BJ (cell line): ENCODE results near the gene VTI1A. TPM values are rescaled to one million over a fixed set of nuclear protein-coding genes. Genes with fewer than 3 reads are reported as not detected.

Source experiments
- CTCF ChIA-PET: fragments of 350-600 bp; formaldehyde crosslinking; extraction: SDS; loops from one replicate; lab custom pipeline; 2021; ENCODE audit warnings: antibody characterized with exemption, inconsistent platforms; lab: Yijun Ruan, JAX
- POLR2A ChIA-PET: fragments of 300-600 bp; sonication (Branson Sonifier 250); formaldehyde crosslinking; extraction: SDS; loops from one replicate; lab custom pipeline; 2021; ENCODE audit warnings: antibody characterized with exemption; lab: Charles Lee
- DNase-seq: peaks from one replicate; pipeline ENCODE4 v3.0.0-alpha.2; 2011; ENCODE audit warnings: low read depth
- H3K27me3 ChIP-seq: 2 replicates; pipeline ENCODE4 v1.6.0; 2011; ENCODE audit warnings: low read length; ENCODE audit not compliant: control insufficient read depth, insufficient read depth
- H3K36me3 ChIP-seq: 2 replicates; pipeline ENCODE4 v1.5.1; 2011; ENCODE audit warnings: low read length; ENCODE audit not compliant: control insufficient read depth, insufficient read depth
- H3K4me3 ChIP-seq: 2 replicates; pipeline ENCODE4 v1.5.1; 2011; ENCODE audit warnings: low read depth, mild to moderate bottlenecking, control low read depth, low read length
- polyA plus RNA-seq: library from polyadenylated mRNA; depleted of rRNA; stranded (reverse); fragments of >200 nt; gene quantifications from 2 replicates; pipeline ENCODE4 v1.2.3, GENCODE V29; 2011
- TF ChIP-seq, protein P1 (sequence below): IDR thresholded peaks from 2 replicates; pipeline ENCODE4 v1.5.1; 2011; ENCODE audit warnings: low read depth, mild to moderate bottlenecking, control low read depth, inconsistent platforms, low read length, moderate library complexity; ENCODE audit not compliant: insufficient read depth

VTI1A gene
- polyA plus RNA-seq, 1 experiment: 13.4 TPM

DNA sequence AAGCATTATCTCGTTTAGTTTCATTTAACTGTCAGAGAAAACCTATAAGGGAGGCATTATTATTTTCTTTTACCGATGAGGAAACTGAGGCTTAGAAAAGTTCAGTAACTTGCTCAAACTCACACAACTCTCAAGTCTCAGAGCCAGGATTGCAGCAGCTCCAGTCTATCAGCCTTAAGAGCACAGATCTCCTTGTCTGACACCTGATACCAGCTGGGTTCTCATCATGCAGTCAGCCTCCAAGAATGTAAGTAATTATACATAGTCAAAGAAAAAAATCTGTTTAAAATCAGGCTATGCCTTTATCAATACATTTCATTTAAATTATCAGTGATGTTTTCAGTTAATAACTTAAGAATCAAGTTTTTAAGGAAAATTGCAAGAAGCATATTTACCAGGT is 266.4 kb downstream of the VTI1A start:
- H3K36me3 ChIP-seq: no peaks in the 10 kb centered on the region
- H3K27me3 ChIP-seq: no peaks in the 10 kb centered on the region
- TF ChIP-seq, protein P1, sequence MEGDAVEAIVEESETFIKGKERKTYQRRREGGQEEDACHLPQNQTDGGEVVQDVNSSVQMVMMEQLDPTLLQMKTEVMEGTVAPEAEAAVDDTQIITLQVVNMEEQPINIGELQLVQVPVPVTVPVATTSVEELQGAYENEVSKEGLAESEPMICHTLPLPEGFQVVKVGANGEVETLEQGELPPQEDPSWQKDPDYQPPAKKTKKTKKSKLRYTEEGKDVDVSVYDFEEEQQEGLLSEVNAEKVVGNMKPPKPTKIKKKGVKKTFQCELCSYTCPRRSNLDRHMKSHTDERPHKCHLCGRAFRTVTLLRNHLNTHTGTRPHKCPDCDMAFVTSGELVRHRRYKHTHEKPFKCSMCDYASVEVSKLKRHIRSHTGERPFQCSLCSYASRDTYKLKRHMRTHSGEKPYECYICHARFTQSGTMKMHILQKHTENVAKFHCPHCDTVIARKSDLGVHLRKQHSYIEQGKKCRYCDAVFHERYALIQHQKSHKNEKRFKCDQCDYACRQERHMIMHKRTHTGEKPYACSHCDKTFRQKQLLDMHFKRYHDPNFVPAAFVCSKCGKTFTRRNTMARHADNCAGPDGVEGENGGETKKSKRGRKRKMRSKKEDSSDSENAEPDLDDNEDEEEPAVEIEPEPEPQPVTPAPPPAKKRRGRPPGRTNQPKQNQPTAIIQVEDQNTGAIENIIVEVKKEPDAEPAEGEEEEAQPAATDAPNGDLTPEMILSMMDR: no peak
- POLR2A ChIA-PET: no interaction called here
- CTCF ChIA-PET: interaction anchor here (0.8 kb wide), 1 partner anchor 9 kb away, joined by 3 read pairs; no protein-coding TSS in a partner anchor
- no peak for DNase-seq
- H3K4me3 ChIP-seq: no peak overlapping the region

DNA sequence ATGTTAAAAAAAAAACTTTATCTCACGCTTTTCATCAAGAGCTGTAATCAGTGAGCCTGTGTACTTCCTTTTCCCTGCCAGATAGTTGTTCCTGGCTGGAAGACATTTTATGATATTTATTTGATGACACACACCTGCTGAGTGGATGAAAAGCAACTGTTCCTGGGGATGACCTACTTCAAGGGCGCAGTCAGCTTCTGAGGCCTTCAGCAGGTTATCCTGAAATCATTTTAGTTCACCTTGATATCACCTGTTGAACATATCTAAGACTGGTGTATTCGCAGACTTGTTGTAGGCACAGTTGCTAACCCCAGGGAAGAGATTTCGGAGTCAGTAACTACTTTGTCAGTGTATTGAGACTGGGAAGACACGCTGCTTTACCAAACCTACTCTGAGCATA is 268.6 kb downstream of the VTI1A start:
- ChIA-PET POLR2A (no interaction called here), CTCF (no interaction called here)
- Histone ChIP-seq H3K4me3 (no peak overlapping the region), H3K27me3 (no peaks in the 10 kb centered on the region), H3K36me3 (no peaks in the 10 kb centered on the region)
- DNase-seq: no peak
- TF ChIP-seq, protein P1: no peak

DNA sequence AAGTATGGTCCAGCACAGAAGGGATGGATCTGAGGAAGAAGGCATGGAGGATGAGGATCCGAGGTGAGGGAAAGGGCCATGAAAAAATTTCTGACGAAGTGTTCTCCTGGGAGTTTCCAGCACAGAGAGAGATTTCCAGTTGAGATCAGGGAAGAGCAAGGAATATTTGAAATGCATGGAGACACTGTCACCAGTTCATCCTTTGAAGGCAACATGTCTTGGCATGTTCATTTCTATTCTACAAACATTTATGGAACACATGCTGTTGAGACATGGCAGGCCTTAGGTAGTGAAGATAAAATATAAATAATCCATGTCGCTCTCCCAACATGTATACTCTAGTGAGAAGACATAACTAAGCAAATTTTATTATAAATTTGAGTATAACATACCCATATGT is 269.1 kb downstream of the VTI1A start:
- CTCF ChIA-PET: no interaction called here
- no peak for DNase-seq

DNA sequence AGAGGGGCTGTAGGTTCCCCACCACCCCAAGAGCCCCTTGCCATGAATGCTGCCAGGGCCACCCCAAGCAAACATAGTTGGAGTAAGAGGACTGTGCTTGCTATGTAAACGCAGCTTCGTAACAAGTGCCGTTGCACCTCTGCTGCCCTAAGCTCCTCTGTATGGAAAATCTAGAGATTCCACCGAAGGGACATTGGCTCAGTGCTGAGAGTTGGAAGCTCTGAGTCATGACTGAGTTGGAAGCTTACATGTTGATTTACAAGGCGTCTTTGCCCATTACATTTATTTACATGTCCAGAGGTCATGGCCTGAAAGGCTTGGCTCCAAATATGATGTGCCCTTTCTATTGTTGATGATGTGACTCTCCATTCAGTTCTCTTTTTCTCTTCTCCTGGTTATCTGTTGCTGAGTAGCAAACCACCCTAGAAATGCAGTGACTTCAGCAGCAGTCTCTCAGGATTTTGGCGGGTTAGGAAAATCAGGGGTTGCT is 270.0 kb downstream of the VTI1A start:
- Histone ChIP-seq H3K27me3 (no peaks in the 10 kb centered on the region), H3K36me3 (no peaks in the 10 kb centered on the region), H3K4me3 (no peak overlapping the region)
- CTCF ChIA-PET: interaction anchor here (0.9 kb wide), 1 partner anchor 804 kb away, joined by 3 read pairs; no protein-coding TSS in a partner anchor
- TF ChIP-seq, protein P1: no peak
- DNase-seq: no peak
- POLR2A ChIA-PET: no interaction called here

More for the DNA sequence above, 269.1 kb downstream of the VTI1A start:
- Histone ChIP-seq H3K27me3 (no peaks in the 10 kb centered on the region), H3K36me3 (no peaks in the 10 kb centered on the region), H3K4me3 (no peak overlapping the region)
- TF ChIP-seq, protein P1: no peak
- POLR2A ChIA-PET: no interaction called here

DNA sequence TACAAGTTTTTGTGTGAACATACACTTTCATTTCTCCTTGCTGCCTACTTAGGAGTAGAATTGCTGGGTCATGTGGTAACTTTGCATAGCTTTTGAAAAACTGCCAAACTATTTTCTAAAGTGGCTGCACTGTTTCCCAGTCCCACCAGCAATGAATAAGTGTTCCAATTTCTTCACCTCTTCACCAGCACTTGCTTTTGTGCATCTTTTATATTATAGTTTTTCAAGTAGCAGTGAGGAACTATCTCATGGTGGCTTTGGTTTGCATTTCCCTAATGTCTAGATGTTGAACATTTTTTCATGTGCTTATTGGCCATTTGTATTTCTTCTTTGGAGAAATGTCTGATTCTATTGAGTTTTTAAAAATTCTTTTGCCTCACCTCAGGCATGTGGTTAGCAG is 273.2 kb downstream of the VTI1A start:
- no peaks in the 10 kb centered on the region for H3K36me3 ChIP-seq
- H3K4me3 ChIP-seq: no peak overlapping the region
- ChIA-PET POLR2A (no interaction called here), CTCF (interaction anchor here (0.7 to 1.5 kb wide), 3 partner anchors 9 to 203 kb away, joined by 3 to 5 read pairs (median 3); no protein-coding TSS in a partner anchor)
- DNase-seq: no peak
- TF ChIP-seq, protein P1: no peak
- no peaks in the 10 kb centered on the region for H3K27me3 ChIP-seq
